T-helper 17 cell (primary cell): ENCODE results near the gene SKI. TPM values are rescaled to one million over a fixed set of nuclear protein-coding genes. Genes with fewer than 3 reads are reported as not detected.
"Not testable (repeated sequence)": the region's sequence is repeated elsewhere in the genome, so short reads cannot be mapped to it uniquely, and the experiment has no call there.

ENCODE experiments used
- ATAC-seq: fragments of 150-1000 bp; cut with Tn5 transposase; 2 replicates; pipeline ENCODE4 v1.10.0; 2021; ENCODE audit warnings: mild to moderate bottlenecking, moderate library complexity
- DNase-seq, 3 donors: peaks; one replicate each; pipeline versions ENCODE4 v3.0.0 to v3.0.0-alpha.2; 2020 to 2021
- H3K9me3 ChIP-seq: one replicate; pipeline ENCODE4 v1.7.0; 2013; ENCODE audit warnings: low read length, mild to moderate bottlenecking; ENCODE audit not compliant: control insufficient read depth, poor library complexity, severe bottlenecking
- H3K27ac Mint-ChIP-seq: one replicate; pipeline ENCODE4 v1.8.0; 2022; ENCODE audit warnings: mild to moderate bottlenecking, moderate library complexity, mixed read lengths
- H3K27me3 Mint-ChIP-seq: one replicate; pipeline ENCODE4 v1.8.0; 2022; ENCODE audit warnings: mixed read lengths
- H3K36me3 Mint-ChIP-seq: one replicate; pipeline ENCODE4 v1.8.0; 2022; ENCODE audit warnings: low read depth, mixed read lengths
- H3K4me1 Mint-ChIP-seq: one replicate; pipeline ENCODE4 v1.8.0; 2022; ENCODE audit warnings: mild to moderate bottlenecking, mixed read lengths
- H3K4me3 Mint-ChIP-seq: one replicate; pipeline ENCODE4 v1.8.0; 2022; ENCODE audit warnings: mild to moderate bottlenecking, moderate library complexity, mixed read lengths
- total RNA-seq, 4 donors: library from RNA in 2 of 4; stranded (reverse) in 2 of 4; gene quantifications; one replicate each; pipeline ENCODE4 v1.2.3 and lab custom pipeline; 2022 to 2026

Gene SKI
- total RNA-seq, 2 donors from 2014 or later = 183 to 215 TPM

DNA sequence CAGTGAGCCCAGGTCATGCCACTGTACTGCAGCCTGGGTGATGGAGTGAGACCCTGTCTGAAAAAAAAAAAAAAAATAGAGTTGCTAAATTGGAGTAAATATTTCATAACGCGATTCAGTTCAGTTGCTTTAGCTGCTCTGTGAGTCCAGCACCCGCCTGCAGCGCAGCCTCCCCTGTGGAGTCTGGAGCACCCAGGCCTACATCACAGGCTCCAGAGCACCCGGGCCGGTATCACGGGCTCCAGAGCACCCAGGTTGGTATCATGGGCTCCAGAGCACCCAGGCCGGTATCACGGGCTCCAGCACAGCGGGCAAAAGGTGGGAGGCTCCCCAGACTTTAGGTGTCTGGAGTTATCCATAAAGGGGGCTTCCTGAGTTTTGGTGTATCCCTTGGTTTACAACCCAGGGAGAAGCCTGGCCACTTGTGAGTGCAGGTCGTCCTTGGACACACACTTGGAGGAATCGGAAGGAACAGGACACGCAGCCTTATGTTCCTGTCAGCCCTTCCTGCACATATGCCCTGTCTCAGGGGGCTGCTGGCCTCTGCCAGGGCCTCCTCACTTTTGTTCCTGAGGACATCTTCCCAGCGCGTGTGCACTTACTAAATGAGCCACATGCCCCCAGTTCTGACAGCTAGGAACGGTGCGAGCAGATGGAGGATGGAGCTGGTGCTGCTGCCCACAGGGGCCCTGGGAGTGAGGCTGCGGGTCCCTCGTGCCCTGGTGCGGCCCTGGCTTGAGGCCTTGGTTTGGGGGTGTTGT lies 25.1 kb downstream of the SKI start:
- ATAC-seq (no peak), DNase-seq (no peak)
- peaks cover 9% of the 10 kb centered on the region for H3K9me3 ChIP-seq
- Mint-ChIP-seq H3K27me3 (no peaks in the 10 kb centered on the region), H3K27ac (no peak overlapping the region), H3K4me1 (peaks cover 20% of the 10 kb centered on the region), H3K36me3 (peaks cover 2% of the 10 kb centered on the region), H3K4me3 (peak overlapping the region; percentile 74)

DNA sequence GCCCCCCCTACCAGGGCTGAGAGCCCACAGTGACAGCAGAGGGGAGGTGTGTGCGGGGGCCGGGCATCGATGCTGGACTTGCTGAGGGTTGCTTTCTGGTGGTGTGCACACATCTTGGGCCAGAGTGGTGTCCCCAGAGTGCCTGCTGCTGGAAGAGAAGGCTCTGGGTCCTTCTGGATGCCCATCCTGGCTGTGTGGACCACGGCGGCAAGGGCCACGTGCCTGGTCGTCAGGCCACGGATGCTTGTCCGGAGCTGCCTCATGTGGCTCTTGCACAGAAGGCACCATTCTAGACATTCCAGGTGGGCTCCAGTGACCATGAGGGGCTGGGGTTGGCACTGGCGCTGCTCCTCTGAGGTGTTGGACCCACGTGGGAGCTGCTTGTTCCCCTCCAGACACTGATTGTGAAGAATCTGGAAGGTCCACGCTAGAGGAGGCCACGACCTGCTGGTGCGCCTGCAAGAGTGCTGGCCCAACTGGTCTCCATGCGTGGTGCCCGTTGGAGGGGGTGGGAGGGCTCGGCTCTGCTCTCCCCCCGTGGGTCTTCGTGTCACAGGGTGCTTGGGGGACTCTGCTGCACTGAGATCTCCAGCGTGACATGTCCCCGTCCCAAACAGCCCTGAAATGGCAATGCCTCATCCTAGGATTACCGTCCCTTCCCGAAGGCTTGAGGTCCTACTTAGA lies 25.8 kb downstream of the SKI start:
- Mint-ChIP-seq H3K4me3 (peak overlapping the region; percentile 74), H3K27me3 (no peaks in the 10 kb centered on the region), H3K4me1 (peaks cover 15% of the 10 kb centered on the region), H3K27ac (no peak overlapping the region), H3K36me3 (peaks cover 2% of the 10 kb centered on the region)
- peaks cover 9% of the 10 kb centered on the region for H3K9me3 ChIP-seq
- DNase-seq (no peak), ATAC-seq (no peak)

DNA sequence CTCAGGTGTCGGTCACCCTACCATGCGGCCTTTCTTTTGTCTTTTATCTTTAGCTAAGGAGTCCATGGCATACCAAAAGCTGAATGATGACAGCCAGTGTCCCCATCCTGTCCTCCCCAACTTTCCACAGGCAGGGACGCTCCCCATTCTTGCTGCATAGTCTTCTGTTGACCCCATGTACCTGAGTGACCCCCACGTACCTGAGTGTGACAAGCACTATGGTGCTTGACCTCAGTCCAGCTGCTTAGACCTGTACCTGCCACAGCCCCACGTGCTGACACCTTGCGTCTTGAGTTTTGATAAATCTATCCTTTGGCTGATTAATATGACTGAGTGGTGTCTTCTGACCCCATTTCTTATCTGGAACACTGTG lies 26.9 kb downstream of the SKI start:
- ATAC-seq (no peak), DNase-seq (no peak)
- Mint-ChIP-seq H3K27me3 (no peaks in the 10 kb centered on the region), H3K36me3 (peaks cover 2% of the 10 kb centered on the region), H3K4me3 (no peak overlapping the region), H3K27ac (no peak overlapping the region), H3K4me1 (peaks cover 21% of the 10 kb centered on the region)
- H3K9me3 ChIP-seq = peaks cover 9% of the 10 kb centered on the region

DNA sequence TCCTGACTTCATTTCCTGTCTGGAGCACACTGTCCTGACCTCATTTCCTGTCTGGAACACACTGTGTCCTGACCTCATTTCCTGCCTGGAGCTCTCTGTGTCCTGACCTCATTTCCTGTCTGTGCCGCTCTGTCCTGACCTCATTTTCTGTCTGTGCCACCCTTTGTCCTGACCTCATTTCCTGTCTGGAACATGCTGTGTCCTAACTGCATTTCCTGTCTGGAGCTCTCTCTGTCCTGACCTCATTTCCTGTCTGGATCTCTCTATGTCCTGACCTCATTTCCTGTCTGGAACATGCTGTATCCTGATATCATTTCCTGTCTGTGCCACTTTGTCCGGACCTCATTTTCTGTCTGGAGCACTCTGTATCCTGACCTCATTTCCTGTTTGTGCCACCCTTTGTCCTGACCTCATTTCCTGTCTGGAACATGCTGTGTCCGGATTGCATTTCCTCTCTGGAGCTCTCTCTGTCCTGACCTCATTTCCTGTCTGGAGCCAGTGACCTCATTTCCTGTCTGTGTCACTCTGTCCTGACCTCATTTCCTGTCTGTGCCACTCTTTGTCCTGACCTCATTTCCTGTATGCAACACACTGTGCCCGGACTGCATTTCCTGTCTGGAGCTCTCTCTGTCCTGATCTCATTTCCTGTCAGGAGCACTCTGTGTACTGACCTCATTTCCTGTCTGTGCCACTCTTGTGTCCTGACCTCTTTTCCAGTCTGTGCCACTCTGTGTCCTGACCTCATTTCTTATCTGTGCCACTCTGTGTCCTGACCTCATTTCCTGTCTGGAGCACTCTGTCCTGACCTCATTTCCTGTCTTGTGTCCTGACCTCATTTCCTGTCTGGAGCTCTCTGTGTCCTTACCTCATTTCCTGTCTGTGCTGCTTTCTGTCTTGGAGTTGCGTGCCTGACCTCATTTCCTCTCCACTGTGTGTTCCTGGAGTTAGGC lies 27.6 kb downstream of the SKI start:
- no peak overlapping the region for H3K27ac Mint-ChIP-seq

DNA sequence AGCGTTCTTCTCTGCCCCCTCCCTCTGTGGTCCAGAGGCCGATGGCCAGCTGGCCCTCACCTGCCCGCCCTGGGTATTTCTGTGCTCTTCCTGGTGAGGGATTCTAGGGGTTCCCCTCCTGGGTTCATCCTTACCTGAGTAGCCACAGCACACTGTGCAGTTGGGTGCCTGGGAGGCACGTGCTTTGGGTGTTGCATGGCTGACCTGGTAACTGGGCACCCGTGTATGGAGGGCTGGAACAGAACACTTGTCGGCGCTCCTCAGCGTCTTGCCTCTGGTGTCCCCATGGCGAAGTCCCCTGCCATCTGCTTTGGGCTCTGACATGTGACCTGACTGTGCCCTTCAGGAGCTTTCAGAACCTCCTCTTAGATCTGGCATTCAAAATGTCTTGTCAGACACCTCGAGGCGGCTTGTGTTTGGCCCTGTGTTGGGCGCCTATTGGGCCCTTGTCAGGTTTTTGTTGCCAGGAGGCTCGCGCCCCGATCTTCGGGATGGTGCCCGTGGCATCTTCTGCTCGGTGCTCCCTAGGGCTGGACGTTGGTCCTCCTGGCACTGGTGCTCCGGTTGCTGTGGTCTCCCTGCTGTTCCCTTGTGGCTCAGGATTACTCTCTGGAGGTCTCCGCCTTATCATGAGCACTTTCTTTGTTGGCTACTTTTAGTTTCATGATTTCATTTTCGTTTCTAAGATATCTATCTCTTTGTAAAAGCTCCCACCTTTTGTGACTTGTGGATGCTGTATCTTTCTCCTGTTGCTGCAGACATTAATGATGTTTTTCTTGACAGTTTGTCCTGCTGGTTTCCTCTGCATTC lies 28.5 kb downstream of the SKI start:
- H3K4me1 Mint-ChIP-seq = peaks cover 27% of the 10 kb centered on the region

More for the DNA sequence above, 27.6 kb downstream of the SKI start:
- DNase-seq (peak; percentile 50 to 67 (median 59)), ATAC-seq (peak; percentile 76)
- Mint-ChIP-seq H3K4me3 (no peak overlapping the region), H3K27me3 (no peaks in the 10 kb centered on the region), H3K36me3 (peaks cover 2% of the 10 kb centered on the region), H3K4me1 (peaks cover 24% of the 10 kb centered on the region)
- H3K9me3 ChIP-seq = peaks cover 9% of the 10 kb centered on the region

DNA sequence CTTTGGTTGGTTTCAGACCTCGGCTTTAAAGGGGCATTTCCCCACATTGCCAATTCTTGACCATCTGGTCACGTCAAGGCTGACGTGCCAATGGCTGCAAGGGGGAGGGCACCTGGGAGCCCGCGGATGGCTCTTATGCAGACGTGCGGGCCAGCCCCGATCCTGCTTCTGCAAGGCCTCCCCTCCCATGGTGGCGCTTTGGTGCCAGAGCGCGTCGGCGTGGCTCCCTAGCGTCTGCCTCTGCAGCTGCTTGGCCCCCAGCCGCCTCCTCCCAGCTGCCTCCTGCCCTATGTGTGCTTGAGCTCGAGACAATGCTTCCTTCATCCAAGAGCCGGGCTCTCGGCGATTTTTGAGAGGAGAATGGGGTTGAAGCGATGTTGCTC lies 29.1 kb downstream of the SKI start:
- peaks cover 9% of the 10 kb centered on the region for H3K9me3 ChIP-seq
- peaks cover 26% of the 10 kb centered on the region for H3K4me1 Mint-ChIP-seq
- DNase-seq = no peak
- no peak overlapping the region for H3K27ac Mint-ChIP-seq
- no peak overlapping the region for H3K4me3 Mint-ChIP-seq
- peaks cover 2% of the 10 kb centered on the region for H3K36me3 Mint-ChIP-seq
- no peak for ATAC-seq
- no peaks in the 10 kb centered on the region for H3K27me3 Mint-ChIP-seq

More for the DNA sequence above, 28.5 kb downstream of the SKI start:
- ATAC-seq = peak; percentile 1
- Mint-ChIP-seq H3K36me3 (peaks cover 2% of the 10 kb centered on the region), H3K27me3 (no peaks in the 10 kb centered on the region), H3K27ac (no peak overlapping the region), H3K4me3 (no peak overlapping the region)
- H3K9me3 ChIP-seq = peaks cover 9% of the 10 kb centered on the region
- no peak for DNase-seq

DNA sequence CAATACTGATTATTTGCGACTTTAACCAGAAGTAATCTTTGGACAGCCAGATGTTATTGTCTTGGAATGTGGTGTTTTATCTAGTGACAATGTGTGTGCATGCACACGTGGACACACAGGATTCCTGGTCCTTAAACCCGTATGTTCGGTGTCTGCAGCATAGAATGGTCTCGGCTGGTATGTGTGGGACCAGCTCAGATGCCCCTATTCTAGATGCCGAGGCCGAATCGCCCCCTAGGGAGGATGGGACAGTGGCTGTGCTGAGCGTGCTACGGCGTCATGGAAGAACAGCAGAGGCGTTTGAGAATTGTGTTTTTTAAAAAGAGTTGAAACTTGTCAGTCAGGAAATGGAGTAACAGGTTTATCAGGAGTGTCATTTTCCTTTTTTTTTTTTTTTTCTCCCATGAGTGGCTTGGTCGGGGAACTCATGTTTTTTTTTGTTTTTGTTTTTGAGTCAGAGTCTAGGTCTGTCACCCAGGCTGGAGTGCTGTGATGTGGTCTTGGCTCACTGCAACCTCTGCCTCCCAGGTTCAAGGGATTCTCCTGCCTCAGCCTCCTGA lies 30.1 kb downstream of the SKI start:
- H3K4me1 Mint-ChIP-seq = peaks cover 24% of the 10 kb centered on the region
- no peaks in the 10 kb centered on the region for H3K27me3 Mint-ChIP-seq
- H3K27ac Mint-ChIP-seq = no peak overlapping the region
- DNase-seq (no peak), ATAC-seq (no peak)
- peak overlapping the region; percentile 65 for H3K4me3 Mint-ChIP-seq
- H3K36me3 Mint-ChIP-seq = no peaks in the 10 kb centered on the region
- peaks cover 9% of the 10 kb centered on the region for H3K9me3 ChIP-seq

DNA sequence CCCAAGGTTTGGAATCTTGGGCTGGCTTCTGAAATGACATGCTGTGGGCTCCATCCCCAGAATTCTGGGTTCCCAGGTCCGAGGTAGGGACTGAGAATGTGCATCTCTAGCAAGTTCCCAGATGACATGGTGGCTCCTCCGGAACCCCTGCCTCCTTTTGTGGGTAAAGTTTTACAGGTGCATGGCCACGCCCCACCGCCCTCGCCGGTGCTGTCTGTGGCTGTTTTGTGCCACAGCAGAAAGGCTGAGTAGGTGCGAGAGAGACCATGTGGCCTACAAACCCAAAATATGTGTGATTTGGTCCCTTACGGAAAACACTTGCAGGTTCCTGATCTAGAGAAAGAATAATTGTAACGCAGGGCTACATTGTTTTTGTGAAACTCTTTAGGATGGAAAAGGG lies 30.9 kb downstream of the SKI start:
- Mint-ChIP-seq H3K27ac (no peak overlapping the region), H3K4me1 (peaks cover 30% of the 10 kb centered on the region), H3K36me3 (no peaks in the 10 kb centered on the region), H3K27me3 (no peaks in the 10 kb centered on the region), H3K4me3 (peak overlapping the region; percentile 28)
- ATAC-seq (peak; percentile 45), DNase-seq (peak; percentile 48 to 63 (median 63))
- peaks cover 9% of the 10 kb centered on the region for H3K9me3 ChIP-seq

DNA sequence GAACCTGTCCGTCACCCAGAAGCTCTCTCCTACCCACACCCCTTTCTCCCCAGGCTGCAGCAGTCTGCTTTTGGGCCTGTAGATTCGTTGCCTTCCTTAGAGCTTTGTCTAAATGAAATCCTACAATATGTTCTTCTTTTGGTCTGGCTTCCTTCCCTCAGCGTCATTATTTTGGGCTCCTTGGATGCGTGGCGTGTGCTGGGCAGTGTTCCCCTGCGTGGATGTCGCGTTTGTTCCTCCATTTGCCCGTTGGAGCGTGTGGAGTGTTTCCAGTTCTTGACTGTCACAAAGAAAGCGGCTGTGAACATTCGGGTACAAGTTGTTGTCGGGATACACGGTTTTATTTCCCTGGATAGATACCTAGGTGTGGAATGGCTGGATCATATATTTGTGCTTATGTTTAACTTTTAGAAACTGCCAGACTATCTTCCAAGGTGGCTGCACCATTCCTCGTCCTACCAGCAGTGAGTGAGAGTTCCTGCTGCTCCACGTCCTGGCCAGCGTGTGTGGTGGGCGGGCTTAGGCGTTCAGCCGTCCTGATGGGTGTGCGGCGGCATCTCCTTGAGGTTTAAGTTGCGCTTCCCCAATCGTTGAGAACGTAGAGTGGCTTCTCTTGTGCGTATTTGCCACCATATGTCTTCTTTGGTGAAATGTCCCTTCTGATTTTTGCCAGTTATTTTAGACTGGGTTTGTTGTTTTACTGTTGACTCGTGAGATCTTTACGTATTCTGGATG lies 31.7 kb downstream of the SKI start:
- H3K9me3 ChIP-seq = peaks cover 9% of the 10 kb centered on the region
- Mint-ChIP-seq H3K4me1 (peaks cover 31% of the 10 kb centered on the region), H3K27me3 (no peaks in the 10 kb centered on the region), H3K27ac (no peak overlapping the region), H3K36me3 (no peaks in the 10 kb centered on the region), H3K4me3 (peak overlapping the region; percentile 10)
- DNase-seq (no peak), ATAC-seq (no peak)

DNA sequence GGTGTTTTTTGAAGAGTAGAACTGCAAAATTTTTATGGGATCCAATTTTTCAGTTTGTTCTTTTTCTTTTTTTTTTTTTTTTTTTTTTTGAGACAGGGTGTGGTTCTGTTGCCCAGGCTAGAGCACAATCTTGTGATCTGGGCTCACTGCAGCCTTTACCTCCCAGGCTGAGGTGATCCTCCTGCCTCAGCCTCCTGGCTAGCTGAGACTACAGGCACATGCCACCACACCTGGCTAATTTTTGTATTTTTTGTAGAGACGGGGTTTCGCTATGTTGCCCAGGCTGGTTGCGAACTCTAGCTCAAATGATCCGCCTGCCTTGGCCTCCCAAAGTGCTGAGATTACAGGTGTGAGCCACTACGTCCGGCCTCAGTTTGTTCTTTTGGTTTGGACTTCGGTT lies 32.4 kb downstream of the SKI start:
- not testable (repeated sequence) for ATAC-seq, H3K36me3 Mint-ChIP-seq, H3K27me3 Mint-ChIP-seq, H3K27ac Mint-ChIP-seq, H3K9me3 ChIP-seq, DNase-seq
- H3K4me3 Mint-ChIP-seq = peak overlapping the region; percentile 10
- H3K4me1 Mint-ChIP-seq = peaks cover 38% of the 10 kb centered on the region

DNA sequence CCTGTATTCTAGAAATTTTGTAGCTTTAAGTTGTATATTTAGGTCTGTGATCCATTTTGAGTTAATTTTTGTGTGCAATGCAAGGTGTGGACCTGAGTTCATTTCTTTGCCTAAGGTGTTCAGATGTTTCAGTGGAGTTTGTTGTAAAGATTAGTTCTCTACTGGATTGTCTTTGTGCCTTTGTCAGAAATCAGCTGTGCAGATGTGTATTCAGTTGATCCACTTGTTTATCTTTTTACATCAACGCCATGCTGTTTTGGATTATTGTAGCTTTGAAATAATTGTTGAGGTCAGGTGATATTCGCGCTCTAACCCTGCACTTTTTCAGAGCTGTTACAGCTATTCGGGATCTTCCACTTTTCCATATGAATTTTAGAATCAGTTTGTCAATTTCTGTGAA lies 32.8 kb downstream of the SKI start:
- no peak overlapping the region for H3K27ac Mint-ChIP-seq
- peaks cover 39% of the 10 kb centered on the region for H3K4me1 Mint-ChIP-seq
- no peak for ATAC-seq

More for the DNA sequence above, 32.8 kb downstream of the SKI start:
- peaks cover 3% of the 10 kb centered on the region for H3K9me3 ChIP-seq
- DNase-seq = no peak
- no peak overlapping the region for H3K4me3 Mint-ChIP-seq
- H3K27me3 Mint-ChIP-seq = no peaks in the 10 kb centered on the region
- peaks cover 3% of the 10 kb centered on the region for H3K36me3 Mint-ChIP-seq
